ENCODE results near the gene LRRC71.

GRCh38 chr1:156958247-156958714 is 37.8 kb downstream of the LRRC71 start:
- TF ChIP-seq POLR2AphosphoS5 (IDR thresholded peaks at IDR 0.05; ENCODE audit: low read depth, low read length) (no peak), TAF1 (IDR thresholded peaks at IDR 0.05; ENCODE audit: borderline replicate concordance, low read depth, low read length) (no peak)

All from GM12892 (cell line).